Effector memory CD4-positive, alpha-beta T cell (primary cell): ENCODE measurements around the gene CPNE5.
A peak's percentile ranks its signal among the peaks of the same experiment; 100 is the strongest.
"Not testable (repeated sequence)": the region's sequence is repeated elsewhere in the genome, so short reads cannot be mapped to it uniquely, and the experiment has no call there.

ENCODE experiments used
- DNase-seq, 3 donors: peaks; one replicate each; pipeline ENCODE4 v3.0.0-alpha.2; 2020
- H3K27ac ChIP-seq: 2 replicates; pipeline ENCODE4 v1.7.0; 2013; ENCODE audit warnings: mild to moderate bottlenecking, low read length, moderate library complexity; ENCODE audit not compliant: insufficient read depth, poor library complexity, severe bottlenecking
- H3K27me3 ChIP-seq: replicated peaks from 2 replicates; pipeline ENCODE4 v1.7.0; 2013; ENCODE audit warnings: mild to moderate bottlenecking, low read length; ENCODE audit not compliant: insufficient read depth, control insufficient read depth, poor library complexity, severe bottlenecking
- H3K36me3 ChIP-seq: 2 replicates; pipeline ENCODE4 v1.7.0; 2013; ENCODE audit warnings: mild to moderate bottlenecking, low read length, moderate library complexity; ENCODE audit not compliant: control insufficient read depth, insufficient read depth
- H3K4me1 ChIP-seq: 2 replicates; pipeline ENCODE4 v1.7.0; 2013; ENCODE audit warnings: low read length, mild to moderate bottlenecking; ENCODE audit not compliant: control insufficient read depth, insufficient read depth, poor library complexity, severe bottlenecking
- H3K4me3 ChIP-seq: 2 replicates; pipeline ENCODE4 v1.7.0; 2013; ENCODE audit warnings: low read length, low read depth, mild to moderate bottlenecking; ENCODE audit not compliant: insufficient read depth, poor library complexity, severe bottlenecking
- H3K9me3 ChIP-seq: 2 replicates; pipeline ENCODE4 v1.7.0; 2013; ENCODE audit warnings: mild to moderate bottlenecking, low read length, moderate library complexity; ENCODE audit not compliant: control insufficient read depth

CPNE5 gene

DNA sequence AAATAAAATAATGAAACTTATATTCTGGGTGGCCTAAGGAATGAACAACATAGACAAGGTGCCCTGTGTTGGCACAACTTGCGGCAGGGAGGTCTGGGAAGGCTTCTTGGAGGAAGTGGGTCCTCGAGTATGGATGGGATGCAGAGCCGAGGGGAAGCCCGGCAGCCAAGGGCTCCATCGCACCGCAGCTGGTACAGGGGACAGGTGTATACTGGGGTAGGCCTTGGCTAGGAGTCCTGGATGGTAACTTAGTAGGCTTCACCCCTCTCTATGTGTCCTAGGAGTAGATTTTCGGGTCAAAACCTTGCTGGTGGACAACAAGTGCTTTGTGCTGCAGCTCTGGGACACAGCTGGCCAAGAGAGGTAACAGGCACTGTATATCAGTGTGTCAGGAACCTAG, 113.7 kb downstream of the CPNE5 start:
- no peak overlapping the region for H3K4me3 ChIP-seq
- H3K4me1 ChIP-seq: peaks cover 8% of the 10 kb centered on the region
- no peaks in the 10 kb centered on the region for H3K27me3 ChIP-seq
- no peaks in the 10 kb centered on the region for H3K36me3 ChIP-seq
- no peak for DNase-seq
- H3K9me3 ChIP-seq: no peaks in the 10 kb centered on the region
- H3K27ac ChIP-seq: no peak overlapping the region

DNA sequence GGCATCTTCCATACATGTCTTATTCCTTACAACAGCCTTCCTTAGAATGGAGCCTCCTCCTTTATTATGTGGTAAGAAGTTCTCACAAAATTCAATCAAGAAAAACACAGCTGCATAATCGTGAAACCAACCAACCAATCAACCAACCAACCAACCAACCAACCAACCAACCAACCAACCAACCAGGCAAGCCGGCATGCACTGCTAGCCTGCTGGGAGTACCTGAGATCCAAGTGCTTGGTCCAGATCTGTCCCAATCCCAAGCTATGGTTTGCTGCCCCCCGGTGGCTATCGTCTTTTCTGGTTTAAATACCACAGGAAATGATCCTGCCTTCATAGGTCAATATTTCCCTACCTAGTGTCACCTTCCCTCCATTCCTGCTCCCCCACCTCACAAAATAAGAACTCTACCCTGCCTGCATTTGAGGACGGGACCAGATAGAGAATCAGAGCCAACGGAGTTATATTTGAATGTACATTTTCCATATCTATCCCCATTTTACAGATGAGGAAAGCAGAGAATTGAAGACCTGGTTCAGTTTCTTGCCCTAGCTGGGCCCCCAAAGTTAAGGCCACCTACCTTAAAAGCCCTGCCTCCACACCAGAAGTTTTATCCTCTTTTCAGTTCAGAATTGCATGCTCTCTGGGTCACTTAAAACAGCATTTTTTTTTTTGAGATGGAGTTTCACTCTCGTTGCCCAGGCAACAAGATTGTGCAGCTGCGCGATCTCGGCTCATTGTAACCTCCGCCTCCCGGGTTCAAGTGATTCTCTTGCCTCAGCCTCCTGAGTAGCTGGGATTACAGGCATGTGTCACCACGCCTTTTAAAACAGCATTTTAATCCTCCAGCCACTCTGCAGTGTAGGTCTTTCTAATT, 114.5 kb downstream of the CPNE5 start:
- Histone ChIP-seq H3K4me1 (peaks cover 8% of the 10 kb centered on the region), H3K9me3 (no peaks in the 10 kb centered on the region), H3K27ac (no peak overlapping the region), H3K27me3 (no peaks in the 10 kb centered on the region), H3K4me3 (no peak overlapping the region), H3K36me3 (no peaks in the 10 kb centered on the region)
- peak in 2 of 3 donors; percentile 15 to 29 for DNase-seq

DNA sequence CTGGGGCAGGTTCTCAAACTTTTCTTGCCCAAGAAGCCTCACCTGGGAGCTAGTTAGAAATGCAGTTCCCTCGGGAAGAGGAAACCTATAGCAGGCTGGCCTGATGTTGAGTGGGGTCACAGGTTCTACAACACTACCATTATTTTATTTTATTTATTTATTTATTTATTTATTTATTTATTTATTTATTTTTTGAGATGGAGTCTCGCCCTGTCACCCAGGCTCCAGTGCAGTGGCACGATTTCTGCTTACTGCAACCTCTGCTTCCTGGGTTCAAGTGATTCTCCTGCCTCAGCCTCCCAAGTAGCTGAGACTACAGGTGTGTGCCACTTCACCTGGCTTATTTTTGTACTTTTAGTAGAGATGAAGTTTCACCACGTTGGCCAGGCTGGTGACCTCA, 115.3 kb downstream of the CPNE5 start:
- DNase-seq, H3K4me1 ChIP-seq, H3K4me3 ChIP-seq, H3K36me3 ChIP-seq, H3K27ac ChIP-seq, H3K9me3 ChIP-seq, H3K27me3 ChIP-seq: not testable (repeated sequence)

DNA sequence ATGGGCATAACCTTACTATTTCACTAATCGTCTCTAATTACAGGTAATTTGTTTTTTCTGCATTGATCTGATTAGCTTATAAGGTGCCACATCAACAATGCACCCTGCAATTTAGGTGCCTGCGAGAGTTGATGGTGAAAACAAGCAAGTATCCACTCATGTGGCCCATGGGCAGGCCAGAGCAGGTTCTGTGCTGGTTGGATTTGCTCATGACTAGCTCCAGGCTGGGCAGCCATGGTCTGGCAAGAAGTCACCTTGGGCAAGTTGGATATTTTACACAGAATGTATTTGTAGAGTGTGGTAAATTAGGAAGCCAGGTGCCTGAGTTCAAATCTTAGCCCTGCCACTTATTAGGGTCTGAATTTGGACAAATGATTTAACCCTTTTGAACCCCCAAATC, 116.4 kb downstream of the CPNE5 start:
- no peak overlapping the region for H3K4me3 ChIP-seq
- H3K36me3 ChIP-seq: no peaks in the 10 kb centered on the region
- no peak for DNase-seq
- H3K27ac ChIP-seq: no peak overlapping the region
- no peaks in the 10 kb centered on the region for H3K9me3 ChIP-seq
- no peaks in the 10 kb centered on the region for H3K27me3 ChIP-seq
- peaks cover 6% of the 10 kb centered on the region for H3K4me1 ChIP-seq

DNA sequence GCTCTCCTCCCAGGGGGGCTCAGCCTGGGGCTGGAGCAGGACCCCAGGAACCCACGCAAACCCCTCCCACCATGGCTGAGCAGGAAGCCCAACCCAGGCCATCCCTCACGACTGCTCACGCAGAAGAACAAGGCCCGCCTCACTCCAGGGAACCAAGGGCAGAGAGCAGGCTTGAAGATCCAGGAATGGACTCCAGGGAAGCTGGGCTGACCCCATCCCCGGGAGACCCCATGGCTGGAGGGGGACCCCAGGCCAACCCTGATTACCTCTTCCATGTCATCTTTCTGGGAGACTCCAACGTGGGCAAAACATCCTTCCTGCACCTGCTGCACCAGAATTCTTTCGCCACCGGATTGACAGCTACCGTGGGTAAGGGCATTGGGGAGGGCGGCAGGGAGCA, 116.9 kb downstream of the CPNE5 start:
- Histone ChIP-seq H3K9me3 (no peaks in the 10 kb centered on the region), H3K36me3 (no peaks in the 10 kb centered on the region), H3K4me3 (no peak overlapping the region), H3K27me3 (no peaks in the 10 kb centered on the region), H3K4me1 (peaks cover 2% of the 10 kb centered on the region), H3K27ac (no peak overlapping the region)
- DNase-seq: no peak

DNA sequence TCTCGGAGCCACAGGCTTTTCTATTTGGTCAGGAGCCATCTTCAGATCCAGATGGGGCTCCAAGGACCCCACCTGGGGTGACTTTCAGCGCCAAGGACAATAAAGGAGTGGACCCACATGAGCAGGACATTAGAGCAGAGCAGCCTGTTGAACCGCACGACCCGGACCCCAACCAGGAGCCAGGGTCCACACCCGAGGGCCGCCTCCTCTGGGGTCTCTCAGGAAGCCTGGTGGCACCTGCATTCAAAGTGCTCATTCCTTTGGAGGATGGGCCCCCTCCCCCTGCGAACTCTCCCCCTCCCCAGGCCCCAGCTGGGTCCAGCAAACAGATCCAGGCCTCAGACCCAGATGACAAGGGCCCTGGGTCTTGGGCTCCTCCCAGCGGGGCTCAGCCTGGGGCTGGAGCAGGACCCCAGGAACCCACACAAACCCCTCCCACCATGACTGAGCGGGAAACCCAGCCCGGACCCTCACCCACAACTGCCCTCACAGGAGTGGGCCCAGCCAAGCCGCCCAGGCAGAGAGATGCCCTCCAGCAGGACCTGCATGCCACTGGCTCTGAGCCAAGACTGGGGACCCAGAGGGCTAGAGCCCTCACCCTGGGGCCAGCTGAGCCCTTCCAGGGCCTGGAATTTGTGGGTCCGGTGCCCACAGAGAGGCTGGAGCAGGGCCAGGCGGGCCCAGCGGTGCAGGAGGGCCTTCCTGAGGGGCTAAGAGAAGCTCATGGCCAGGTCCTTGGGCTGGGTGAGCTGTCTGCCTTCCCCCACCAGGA, 117.7 kb downstream of the CPNE5 start:
- no peak for DNase-seq
- H3K4me3 ChIP-seq: no peak overlapping the region
- no peaks in the 10 kb centered on the region for H3K36me3 ChIP-seq
- no peaks in the 10 kb centered on the region for H3K27me3 ChIP-seq
- no peak overlapping the region for H3K27ac ChIP-seq
- no peaks in the 10 kb centered on the region for H3K9me3 ChIP-seq
- H3K4me1 ChIP-seq: no peaks in the 10 kb centered on the region

DNA sequence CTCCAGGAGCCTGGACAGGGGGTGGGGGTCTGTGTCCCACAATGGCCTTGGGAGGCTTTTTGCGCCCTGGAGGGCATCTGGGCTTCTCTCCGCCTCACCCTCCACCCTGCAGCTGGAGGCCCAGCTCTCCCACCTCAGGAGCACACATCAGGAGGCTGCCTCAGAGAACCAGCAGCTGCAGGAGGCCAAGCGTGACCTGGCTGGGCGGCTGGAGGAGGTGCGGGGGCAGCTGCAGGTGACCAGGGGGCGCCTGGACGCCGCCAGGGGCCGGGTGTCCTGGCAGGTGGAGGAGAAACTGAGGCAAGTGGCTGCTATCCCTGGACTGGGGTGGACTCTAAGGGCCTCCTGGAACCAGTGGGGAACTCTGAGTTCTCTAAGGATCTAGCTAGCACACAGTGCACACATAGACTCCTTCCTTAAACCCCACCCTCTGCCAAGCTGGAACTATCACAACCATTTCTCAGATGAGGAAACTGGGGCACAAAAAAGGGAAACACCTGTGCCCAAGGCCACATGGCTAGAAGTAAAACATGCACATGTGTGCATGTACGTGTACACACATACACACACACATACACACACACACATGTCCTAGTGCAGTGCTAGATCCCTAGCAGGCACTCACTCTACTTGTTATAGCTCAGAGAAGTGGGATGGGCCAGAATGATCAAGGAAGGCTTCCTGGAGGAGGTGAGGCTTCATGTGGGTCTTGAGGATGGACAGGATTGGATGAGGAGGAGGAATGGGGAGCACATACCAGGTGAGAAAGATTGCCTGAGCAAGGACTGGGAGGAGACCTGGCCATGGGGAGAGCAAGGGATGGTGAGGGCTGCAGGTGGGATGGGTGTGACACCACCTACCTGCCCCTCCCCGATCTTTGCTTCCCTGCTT, 118.7 kb downstream of the CPNE5 start:
- Histone ChIP-seq H3K27ac (no peak overlapping the region), H3K4me1 (no peaks in the 10 kb centered on the region), H3K27me3 (no peaks in the 10 kb centered on the region), H3K36me3 (no peaks in the 10 kb centered on the region), H3K4me3 (no peak overlapping the region), H3K9me3 (no peaks in the 10 kb centered on the region)
- no peak for DNase-seq

DNA sequence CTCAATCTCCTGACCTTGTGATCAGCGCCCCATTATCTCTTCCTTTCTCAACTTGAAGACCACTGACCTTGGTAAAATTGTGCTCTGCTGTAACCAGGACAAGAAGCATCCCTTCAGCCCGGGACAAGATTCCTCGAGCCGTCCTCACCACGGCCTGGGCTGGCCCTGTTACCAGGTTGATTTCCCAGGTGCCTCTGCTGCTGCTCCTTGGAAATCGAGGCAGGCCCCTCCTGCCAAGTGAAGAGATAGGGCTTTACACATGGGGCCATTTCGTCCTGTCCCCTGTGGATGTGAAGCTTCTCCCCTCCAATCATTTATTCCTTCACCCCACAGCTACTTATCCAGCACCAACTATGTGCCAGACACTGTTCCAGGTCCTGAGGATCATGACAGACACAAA, 120.1 kb downstream of the CPNE5 start:
- H3K27ac ChIP-seq: no peak overlapping the region
- no peaks in the 10 kb centered on the region for H3K27me3 ChIP-seq
- no peak overlapping the region for H3K4me3 ChIP-seq
- H3K9me3 ChIP-seq: no peaks in the 10 kb centered on the region
- no peak for DNase-seq
- H3K4me1 ChIP-seq: no peaks in the 10 kb centered on the region
- H3K36me3 ChIP-seq: no peaks in the 10 kb centered on the region

DNA sequence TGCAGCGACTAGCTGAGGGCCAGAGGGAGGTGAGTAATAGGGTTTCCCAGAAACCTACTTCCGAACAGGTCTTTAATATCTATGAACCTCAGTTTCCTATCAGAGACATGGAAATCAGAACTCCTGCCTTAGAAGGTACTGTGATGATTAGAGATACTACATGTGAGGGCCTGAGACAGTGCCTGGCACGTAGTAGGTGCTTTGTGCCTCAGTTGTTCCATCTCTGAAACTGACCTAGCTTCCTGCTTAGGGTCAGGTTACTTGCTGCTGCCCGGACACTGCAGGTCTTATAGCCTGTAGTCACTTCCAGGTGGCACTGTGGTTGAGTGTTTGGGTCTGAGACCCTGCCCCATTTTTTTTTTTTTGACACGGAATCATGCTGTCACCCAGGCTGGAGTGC, 120.7 kb downstream of the CPNE5 start:
- DNase-seq: no peak
- no peak overlapping the region for H3K27ac ChIP-seq
- H3K36me3 ChIP-seq: no peaks in the 10 kb centered on the region
- no peak overlapping the region for H3K4me3 ChIP-seq
- no peaks in the 10 kb centered on the region for H3K27me3 ChIP-seq
- H3K9me3 ChIP-seq: no peaks in the 10 kb centered on the region
- no peaks in the 10 kb centered on the region for H3K4me1 ChIP-seq
